PFSK-1 (cell line): Measurements from ENCODE around the gene LRRC72.

ENCODE experiments used
- POLR2AphosphoS5 ChIP-seq: IDR thresholded peaks from 2 replicates; pipeline ENCODE4 v1.6.1; 2012; ENCODE audit warnings: low read depth, mild to moderate bottlenecking, control low read depth, low read length, moderate library complexity
- SIN3A ChIP-seq: IDR thresholded peaks from 2 replicates; pipeline ENCODE4 v1.6.1; 2012; ENCODE audit warnings: mild to moderate bottlenecking, low read length, moderate library complexity, borderline replicate concordance; ENCODE audit not compliant: insufficient read depth

DNA sequence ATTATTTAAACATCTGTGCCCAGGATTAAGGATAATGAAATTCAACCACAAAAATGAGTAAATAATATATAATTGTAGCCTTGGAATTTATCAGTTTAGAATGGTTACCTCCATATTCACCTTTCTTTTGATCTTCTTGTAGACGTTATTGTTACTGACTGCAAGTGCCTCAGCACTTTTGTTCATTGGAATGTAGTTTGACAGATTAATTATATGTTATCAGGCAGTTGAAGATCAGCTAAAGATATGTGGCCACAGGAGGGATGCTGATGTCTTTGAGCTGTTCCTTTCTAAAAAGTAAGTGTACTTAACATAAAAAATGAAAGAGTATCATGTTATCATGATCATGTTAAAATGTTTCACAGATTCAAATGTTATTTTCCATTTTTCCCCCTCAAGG lies 5.6 kb downstream of the LRRC72 start:
- TF ChIP-seq SIN3A = no peak
- no peak for TF ChIP-seq POLR2AphosphoS5
